Esophagus muscularis mucosa (tissue), 3 donors: Measurements from ENCODE around the gene FAM20B.
A peak's percentile ranks its signal among the peaks of the same experiment; 100 is the strongest.

Experiments used
- CTCF ChIP-seq, 3 experiments: fragments of 200-600 bp in 2 of 3; fragments of 450-650 bp in 1 of 3; sonication (generic) in 2 of 3; IDR thresholded peaks; one replicate each; pipeline ENCODE4 v1.5.1; 2017 to 2019; ENCODE audit warnings: antibody characterized with exemption in 3 of 3, mild to moderate bottlenecking in 2 of 3, moderate library complexity in 1 of 3
- POLR2A ChIP-seq: fragments of 450-650 bp; IDR thresholded peaks from one replicate; pipeline ENCODE4 v1.6.1; 2017; ENCODE audit warnings: antibody characterized with exemption, moderate library complexity, mild to moderate bottlenecking, low read depth

- peak; percentile 61 to 67 (median 66) for TF ChIP-seq CTCF (IDR thresholded peaks at IDR 0.05)
- no peak for TF ChIP-seq POLR2A
Measured at GRCh38 chr1:179121159-179121938, 95.7 kb downstream of the FAM20B start.
